Gastroesophageal sphincter (tissue), 3 donors: Measurements from ENCODE around the gene MFF.

Experiments used
- POLR2A ChIP-seq, 2 donors: fragments of 450-650 bp; IDR thresholded peaks; one replicate each; pipeline ENCODE4 v1.6.1; 2017; ENCODE audit warnings: antibody characterized with exemption in 2 of 2, mild to moderate bottlenecking in 2 of 2, moderate library complexity in 1 of 2
- POLR2AphosphoS5 ChIP-seq: sonication (generic); formaldehyde crosslinking; IDR thresholded peaks from one replicate; pipeline ENCODE4 v1.6.1; 2017; ENCODE audit warnings: antibody characterized with exemption
- TF ChIP-seq, protein P1 (sequence below), 4 experiments: fragments of 200-600 bp in 2 of 4; fragments of 450-650 bp in 2 of 4; sonication (generic) in 1 of 4; IDR thresholded peaks; one replicate each; pipeline ENCODE4 v1.5.1; 2017 to 2019; ENCODE audit warnings: antibody characterized with exemption in 4 of 4, mild to moderate bottlenecking in 2 of 4, moderate library complexity in 2 of 4

DNA sequence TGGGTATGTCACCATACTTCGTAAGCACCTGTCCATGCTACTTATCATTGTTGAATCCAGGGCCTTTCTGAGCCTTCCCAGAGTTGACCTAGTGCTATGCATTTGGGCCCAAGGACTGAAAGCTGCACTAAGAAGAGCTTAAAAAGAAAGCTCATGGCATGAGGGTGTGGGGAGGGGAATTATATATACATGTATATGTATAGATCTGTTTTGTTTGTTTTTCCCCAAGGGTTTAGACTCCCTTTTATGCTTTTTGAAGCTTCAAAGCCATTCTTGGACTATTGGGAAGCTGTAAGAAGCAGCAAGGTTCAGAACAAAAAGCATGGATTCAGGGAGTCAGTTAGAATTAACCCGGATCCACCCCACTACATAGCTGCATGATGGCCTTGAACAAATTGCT is 23.3 kb downstream of the MFF start:
- TF ChIP-seq, protein P1, sequence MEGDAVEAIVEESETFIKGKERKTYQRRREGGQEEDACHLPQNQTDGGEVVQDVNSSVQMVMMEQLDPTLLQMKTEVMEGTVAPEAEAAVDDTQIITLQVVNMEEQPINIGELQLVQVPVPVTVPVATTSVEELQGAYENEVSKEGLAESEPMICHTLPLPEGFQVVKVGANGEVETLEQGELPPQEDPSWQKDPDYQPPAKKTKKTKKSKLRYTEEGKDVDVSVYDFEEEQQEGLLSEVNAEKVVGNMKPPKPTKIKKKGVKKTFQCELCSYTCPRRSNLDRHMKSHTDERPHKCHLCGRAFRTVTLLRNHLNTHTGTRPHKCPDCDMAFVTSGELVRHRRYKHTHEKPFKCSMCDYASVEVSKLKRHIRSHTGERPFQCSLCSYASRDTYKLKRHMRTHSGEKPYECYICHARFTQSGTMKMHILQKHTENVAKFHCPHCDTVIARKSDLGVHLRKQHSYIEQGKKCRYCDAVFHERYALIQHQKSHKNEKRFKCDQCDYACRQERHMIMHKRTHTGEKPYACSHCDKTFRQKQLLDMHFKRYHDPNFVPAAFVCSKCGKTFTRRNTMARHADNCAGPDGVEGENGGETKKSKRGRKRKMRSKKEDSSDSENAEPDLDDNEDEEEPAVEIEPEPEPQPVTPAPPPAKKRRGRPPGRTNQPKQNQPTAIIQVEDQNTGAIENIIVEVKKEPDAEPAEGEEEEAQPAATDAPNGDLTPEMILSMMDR (IDR thresholded peaks at IDR 0.05): no peak
- TF ChIP-seq POLR2A (IDR thresholded peaks at IDR 0.05) (no peak), POLR2AphosphoS5 (no peak)
